Dermis microvascular lymphatic vessel endothelial cell (primary cell): ENCODE measurements around the gene WDR53. TPM values are rescaled to one million over a fixed set of nuclear protein-coding genes. Genes with fewer than 3 reads are reported as not detected.
"Not testable (repeated sequence)": the region's sequence is repeated elsewhere in the genome, so short reads cannot be mapped to it uniquely, and the experiment has no call there.

ENCODE experiments used
- DNase-seq, 2 donors: peaks; one replicate each; pipeline versions ENCODE4 v3.0.0 to v3.0.0-alpha.2; 2010; ENCODE audit warnings: low read depth in 2 of 2
- total RNA-seq: library from RNA; depleted of rRNA; stranded (reverse); fragments of >200 nt; gene quantifications from 2 replicates; pipeline ENCODE4 v1.2.1, GENCODE V29; 2014

Gene WDR53
- 6.3 and 6.8 TPM in 2 replicates for total RNA-seq

DNA sequence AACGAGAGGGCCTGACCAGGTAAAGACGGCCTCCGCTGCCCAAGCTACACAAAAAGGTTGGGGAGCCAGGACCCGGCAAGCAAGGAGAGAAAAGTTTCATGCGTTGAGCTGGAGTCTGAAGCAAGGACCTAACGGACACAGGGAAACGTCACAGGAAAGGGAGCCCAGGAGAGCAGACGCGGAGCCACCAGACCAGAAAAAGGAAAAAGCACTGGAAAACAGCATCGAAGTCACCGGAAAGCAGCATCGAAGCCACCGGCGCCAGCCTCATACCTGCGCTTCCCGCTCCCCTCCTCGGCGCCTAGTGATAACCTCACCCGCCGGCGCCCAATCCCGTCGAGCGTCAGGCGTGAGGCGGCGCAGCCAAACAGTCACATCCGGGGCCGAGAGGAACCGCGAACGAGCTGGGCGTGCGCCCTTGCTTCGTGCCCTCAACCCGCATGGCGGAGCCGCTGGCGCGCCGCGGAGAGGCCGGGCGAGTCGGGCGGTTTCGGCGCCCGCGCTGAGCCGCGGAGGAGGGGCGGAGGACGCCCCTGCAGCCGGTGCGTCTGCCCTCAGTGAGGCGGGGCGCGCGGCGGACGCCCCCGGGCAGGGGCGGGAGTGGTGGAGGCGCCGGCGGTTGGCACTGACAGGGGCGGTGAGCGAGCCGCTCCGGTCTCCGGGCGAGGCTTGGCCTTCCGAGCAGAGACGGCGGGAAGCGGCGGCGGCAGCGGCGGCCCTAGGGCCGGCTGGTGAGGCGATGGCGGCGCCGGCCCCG is at the start of gene WDR53, which contains the start of gene FBXO45:
WDR53 (minus strand) TSS at position 309 of the 757 bp plus-strand sequence. CDS start 7,079 bp downstream, outside the sequence.
FBXO45 (plus strand) TSS at position 415 of the 757 bp plus-strand sequence; CDS start at position 740, 325 bp downstream.
- DNase-seq, result peak; percentile 90 to 96

DNA sequence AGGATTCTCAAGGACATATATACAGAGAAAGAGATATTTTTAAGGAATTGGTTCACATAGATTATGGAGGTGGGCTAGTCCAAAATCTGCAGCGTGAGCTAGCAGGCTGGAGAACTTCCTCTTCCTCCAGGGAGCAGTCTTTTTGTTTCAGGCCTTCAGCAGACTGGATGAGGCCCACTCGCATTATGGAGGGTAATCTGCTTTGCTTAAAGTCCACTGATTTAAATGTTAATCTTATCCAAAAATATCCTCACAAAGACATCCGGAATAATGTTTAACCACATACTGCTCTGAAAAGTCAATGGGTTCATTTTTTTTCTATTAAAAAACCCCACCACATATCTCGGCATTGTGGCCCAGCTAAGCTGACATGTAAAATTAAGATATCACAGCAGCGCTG is 48.9 kb upstream of the WDR53 start:
- DNase-seq, result no peak

DNA sequence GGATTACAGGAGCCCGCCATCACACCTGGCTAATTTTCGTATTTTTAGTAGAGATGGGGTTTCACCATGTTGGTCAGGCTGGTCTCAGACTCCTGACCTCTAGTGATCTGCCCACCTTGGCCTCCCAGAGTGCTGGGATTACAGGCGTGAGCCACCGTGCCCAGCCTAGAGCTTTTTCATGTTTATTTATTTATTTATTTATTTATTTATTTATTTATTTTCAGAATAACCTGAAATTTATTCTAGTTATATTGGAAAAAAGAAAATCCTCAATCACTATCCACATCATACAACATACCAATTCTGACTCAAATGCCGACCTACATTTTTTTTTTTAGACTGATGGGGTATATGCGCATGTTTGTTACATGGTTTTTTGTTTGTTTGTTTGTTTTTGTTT is 46.9 kb upstream of the WDR53 start:
- not testable (repeated sequence) for DNase-seq

DNA sequence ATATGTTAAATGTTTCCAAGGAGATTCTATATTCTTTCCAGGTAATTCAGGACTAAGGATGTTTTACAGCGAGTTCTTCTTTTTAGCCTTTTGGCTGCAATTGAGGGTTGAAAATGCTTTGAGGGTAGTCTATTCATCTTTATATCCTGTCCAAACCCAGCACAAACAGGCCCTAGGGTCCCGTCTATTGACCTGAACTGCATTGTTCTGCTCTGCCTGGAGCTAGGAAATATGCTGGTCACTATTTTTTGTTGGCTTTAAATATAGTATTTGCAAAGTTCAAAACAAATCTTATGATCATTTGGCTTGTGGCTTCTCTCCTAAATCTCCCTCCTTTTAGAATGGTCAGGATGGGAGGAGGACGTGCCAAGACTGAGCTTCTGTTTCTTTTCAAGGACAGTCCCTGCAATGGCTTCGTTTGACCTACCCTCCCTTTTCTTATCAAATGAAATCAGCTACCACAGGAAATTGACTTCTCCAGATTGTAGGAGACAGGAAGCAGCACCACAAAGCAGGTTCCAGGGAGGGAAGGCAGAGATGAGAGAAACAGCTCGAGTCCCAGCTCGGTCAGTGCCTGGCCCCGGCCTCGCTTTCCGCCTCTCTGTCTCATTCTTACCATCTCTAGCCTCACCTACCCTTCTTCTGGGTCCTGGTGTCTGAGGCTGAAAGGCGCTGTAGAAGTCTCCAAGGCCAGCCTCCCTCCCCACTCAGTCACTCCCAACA is 43.6 kb upstream of the WDR53 start:
- DNase-seq, result peak; percentile 63 to 66

DNA sequence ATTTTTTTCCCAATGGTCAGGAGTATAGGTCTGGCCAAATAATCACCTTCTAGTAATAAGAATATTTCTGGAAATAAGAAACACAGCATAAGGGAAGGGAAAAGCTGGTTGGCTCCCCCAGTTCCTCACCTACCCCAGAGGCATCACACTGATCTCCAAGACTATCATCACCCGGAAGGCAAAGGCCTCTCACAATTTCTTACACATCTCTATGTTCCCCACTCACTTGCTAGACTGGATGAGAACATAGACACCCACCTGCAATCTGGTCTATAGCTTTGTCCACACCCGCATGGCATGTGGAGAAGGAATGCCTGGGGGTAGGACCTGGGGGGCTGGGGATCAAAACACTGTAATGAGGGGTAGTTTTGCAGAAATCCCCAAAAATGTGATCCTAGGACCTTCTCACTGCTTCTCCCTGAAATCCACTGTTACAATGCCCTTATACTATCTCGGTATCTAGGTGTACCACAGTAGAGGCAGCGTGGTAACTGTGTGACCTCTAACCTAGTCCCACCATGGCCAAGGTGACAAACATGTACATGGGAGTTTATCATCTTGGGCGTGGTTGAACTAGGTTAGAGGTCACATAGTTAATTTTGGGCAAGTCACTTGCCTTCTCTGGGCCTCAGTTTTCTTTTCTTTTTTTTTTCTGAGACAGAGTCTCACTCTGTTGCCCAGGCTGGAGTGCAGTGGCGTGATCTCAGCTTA is 41.6 kb upstream of the WDR53 start:
- no peak for DNase-seq

DNA sequence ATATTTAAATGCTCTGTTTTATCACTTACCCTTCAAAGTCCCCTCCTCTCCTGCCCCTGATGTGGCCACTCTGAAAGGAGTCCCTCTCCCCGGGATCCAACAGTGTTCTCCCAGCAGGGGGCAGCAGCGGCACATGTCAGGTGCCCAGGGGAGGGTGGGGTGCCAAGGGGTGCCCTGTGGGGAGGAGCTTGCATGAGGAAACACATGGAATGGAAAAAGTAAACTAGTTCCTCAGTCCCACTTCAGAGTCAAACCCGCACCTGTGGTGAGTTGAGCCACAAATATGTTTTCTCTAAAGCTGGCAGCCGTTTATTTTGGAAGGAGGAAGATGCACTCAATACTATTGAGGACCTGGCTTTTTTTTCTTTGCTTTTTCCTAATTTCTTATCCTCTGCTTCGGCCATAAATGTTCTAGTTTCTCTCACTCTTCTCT is 41.0 kb upstream of the WDR53 start:
- DNase-seq, result peak; percentile 69 to 82

DNA sequence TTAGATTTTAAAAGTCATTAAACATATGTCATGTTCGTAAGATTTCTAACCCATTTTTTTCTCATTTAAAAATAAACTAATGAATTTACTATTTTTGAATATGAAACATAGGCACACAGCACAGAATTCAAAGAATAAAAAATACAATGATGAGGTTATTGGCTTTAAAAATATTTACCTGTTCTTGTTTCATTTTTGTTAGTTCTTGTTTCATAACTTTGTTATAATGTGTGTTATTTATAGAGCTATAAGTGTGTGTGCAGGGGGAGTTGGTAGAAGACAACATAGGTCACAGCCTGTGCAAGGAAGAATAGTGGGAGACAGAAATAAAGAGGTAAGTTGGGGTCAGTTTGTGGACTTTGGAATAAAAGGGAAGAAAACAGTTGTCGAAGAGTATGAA is 40.3 kb upstream of the WDR53 start:
- no peak for DNase-seq

DNA sequence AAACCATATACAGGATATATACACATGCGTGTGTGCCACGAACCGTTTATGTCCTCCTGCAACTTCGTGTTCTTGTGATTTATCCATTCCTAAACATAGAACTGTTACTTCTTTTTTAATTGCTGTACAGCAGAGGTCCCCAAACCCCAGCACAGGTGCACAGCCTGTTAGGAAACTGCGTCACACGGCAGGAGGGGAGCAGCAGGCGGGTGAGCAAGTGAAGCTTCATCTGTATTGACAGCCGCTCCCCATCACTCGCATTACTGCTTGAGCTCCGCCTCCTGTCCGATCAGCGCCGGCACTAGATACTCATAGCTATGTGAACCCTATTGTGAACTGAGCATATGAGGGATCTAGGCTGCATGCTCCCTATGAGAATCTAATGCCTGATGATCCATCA is 36.2 kb upstream of the WDR53 start:
- DNase-seq, result no peak

DNA sequence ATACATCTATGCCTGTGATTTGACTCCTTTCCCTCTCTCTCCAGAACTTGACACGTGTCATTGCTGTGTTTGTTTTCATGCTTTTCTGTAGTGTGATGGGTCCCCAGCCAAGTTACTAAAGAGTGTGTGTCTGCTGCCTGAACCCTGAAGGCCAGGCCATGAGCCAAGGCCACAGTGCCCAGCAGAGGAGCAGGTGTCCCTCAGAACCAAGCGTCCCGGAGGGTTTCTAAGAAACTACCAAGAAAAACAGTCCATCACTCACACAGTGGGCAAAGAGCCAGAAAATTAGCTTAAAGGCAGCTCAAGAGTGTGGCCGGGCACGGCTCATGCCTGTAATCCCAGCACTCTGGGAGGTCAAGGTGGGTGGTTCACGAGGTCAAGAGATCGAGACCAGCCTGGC is 35.3 kb upstream of the WDR53 start:
- no peak for DNase-seq

DNA sequence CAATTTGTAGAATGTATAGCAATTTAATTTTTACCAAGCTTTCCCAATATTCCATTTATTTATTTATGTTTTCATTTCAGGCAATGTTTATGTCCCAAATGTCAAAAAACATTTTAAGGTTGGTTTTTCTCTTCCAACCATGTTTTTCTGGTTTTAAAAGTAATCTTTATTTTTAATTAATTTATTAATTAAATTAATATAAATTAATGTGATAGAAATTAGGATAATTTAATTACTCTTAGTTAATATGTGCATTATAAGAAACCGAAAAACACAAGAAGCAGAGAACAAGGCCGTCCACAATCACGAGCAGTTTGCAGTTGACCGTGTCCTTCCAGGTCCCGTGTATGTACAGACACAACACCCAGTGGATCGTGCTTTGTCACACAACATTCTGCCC is 34.3 kb upstream of the WDR53 start:
- DNase-seq, result no peak

DNA sequence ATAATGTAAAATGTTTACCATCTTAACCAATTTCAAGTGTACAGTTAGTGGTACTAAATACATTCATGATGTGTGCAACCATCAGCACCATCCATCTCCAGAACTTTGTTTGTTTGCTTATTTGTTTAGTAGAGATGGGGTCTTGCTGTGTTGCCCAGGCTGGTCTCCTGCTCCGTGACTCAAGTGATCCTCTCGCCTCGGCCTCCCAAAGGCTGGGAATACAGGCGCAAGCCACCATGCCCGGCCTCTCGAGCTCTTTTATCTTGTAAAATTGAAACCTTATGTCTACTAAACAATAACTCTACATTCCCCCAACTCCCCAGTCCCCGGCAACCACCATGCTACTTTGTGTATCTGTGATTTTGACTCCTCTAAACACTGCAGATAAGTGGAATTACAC is 32.0 kb upstream of the WDR53 start:
- no peak for DNase-seq

DNA sequence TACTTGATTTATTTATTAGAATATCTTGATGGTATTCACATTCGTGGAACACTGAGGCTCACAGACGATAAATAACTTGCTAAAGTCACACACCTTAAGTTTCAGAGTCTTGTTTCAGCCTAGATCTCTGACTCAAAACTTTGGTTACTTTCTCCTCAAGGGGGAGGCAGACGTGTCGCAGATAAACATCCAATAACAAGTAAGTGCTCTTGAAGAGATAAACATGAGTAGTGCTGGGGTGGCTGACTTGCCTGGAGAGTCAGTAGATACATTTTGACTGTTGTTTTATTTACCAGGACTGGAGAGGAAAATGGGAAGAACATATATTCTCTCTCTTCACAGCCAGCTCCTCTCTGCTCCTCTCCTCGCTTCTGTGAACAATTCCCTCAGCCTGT is 31.4 kb upstream of the WDR53 start:
- DNase-seq, result no peak

DNA sequence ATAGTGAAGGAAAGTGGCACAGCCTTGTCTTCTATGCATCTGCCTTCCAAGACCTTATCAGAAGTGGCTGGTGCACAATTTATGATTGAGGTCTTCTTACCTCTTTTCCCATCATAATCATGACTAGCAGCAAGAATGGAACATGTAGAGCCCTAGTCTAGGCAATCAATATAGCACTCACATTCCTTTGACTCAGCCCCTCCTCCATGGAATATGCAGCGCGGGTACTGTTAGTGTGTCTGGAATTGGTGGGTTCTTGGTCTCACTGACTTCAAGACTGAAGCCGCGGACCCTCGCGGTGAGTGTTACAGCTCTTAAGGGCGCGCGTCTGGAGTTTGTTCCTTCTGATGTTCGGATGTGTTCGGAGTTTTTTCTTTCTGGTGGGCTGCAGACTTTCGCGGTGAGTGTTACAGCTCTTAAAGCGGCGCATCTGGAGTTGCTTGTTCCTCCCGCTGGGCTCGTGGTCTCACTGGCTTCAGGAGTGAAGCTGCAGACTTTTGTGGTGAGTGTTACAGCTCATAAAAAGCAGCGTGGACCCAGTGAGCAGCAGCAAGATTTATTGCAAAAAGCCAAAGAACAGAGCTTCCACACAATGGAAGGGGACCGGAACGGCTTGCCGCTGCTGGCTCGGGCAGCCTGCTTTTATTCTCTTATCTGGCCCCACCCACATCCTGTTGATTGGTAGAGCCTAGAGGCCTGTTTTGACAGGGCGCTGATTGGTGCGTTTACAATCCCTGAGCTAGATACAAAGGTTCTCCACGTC is 29.8 kb upstream of the WDR53 start:
- not testable (repeated sequence) for DNase-seq

DNA sequence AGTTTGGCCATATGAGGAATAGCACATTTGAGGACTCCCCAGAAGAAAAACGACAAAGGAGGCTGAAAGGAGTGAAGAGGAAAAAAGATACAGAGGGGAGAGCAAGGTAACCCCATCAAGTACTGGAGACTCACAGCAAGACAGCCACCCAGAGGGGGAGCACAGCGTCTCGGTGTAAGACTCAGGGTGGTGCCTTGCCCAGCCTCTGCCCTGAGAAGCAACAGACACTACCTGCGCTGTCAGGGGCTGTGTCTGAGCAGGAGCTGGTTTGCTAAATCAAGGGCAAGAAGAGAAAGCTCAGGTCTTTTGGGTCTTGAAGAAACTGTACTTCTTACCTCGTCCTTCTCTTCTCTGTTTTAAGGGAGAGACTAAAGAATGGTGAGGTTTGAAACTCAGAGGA is 28.0 kb upstream of the WDR53 start:
- no peak for DNase-seq

DNA sequence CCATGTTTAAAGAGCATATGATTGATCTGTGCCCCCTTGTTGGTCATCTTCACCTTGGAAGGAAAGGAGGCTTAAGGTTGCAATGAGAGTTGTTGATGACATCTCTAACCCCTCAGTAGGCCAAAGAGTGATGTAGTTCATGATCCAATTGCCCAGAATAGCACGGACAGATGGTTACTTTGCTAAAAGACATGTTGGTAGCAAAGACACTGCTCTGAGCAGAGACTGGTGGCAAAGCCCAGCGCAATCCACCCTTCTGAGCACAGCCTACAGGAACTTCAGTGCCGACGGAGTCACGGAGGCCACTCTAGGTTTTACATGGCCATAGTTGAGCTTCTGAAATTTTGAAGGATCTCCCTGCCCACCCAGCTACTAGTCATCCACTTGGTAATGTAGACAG is 21.9 kb upstream of the WDR53 start:
- DNase-seq, result no peak

DNA sequence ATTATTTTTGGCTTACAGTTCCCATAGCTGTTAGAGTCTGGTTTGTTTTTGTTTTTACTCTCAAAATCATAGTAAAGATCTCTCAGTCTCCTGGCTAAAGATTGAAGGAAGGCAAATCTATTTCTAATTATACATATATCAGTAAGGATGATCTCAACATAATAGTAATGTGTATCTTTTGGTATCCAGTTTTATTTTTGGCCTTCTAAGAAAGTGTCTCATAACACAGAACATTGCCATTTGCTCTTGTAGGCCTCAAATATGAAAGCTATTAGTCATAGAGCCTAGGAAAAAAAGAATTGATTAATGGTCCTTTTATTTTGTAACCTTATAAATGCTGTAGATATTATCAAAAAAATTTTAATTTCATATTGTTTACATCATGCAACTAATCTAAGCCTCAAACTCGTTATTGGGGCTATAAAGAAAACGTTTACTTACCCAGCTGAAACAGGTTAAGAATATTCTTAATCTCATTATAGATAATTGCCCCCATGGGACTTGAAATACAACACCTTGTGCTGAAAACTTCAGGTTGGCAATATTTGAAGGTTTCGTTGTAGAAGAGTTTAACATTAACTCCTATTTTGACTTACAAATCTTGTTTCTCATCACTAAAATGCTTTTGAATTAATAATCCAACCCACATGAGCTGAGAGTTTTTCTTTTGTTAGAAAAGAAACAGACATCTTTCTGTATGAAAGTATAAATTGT is 16.8 kb upstream of the WDR53 start:
- DNase-seq, result no peak

DNA sequence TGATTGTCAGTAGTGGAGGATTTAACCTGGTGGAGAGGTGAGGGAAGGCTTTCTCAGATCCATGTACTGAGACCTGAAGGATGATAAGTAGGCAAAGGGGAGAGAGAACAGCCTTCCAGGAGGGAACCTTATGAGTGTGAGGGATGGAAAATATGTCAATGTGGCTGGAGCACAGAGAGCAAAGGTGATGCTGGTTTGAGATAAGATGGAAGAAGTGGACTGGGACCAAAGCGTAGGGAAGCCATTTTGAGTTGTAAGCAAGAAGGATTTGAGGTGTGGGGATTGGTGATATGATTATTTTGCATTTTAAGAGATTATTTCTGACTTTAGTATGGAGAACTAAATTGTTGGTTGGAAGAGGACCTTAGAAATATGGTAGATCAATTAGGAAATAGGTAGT is 4.0 kb upstream of the WDR53 start:
- DNase-seq, result no peak

DNA sequence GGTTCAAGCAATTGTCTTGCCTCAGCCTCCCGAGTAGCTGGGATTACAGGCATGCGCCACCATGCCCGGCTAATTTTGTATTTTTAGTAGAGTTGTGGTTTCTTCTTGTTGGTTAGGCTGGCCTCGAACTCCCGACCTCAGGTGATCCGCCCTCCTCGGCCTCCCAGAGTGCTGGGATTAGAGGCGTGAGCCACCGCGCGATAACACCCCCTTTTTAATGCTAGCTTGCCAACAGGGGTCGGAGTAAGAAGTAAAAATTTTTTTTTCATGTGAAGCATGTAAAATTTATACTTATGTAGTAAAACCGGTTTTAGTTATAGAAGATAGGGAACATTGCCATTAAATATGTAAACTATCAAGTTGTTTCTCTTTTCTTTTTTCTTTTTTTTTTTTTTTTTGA is 2.0 kb upstream of the WDR53 start:
- not testable (repeated sequence) for DNase-seq

DNA sequence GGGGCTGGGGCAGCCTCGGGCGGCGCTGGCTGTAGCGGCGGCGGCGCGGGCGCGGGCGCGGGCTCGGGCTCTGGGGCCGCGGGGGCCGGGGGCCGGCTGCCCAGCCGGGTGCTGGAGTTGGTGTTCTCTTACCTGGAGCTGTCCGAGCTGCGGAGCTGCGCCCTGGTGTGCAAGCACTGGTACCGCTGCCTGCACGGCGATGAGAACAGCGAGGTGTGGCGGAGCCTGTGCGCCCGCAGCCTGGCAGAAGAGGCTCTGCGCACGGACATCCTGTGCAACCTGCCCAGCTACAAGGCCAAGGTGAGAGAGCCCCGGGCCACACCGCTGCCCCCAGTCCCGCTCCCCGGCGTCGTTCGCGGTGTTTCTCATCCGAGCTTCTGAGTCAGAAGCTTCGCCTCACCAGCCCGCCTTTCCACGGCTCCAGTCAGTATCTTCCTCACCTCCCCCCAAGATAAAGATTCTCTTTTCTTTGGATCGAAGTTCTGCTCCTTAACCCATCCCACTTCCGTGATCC is 706 bp upstream of the WDR53 start:
- peak; percentile 18 to 52 for DNase-seq

DNA sequence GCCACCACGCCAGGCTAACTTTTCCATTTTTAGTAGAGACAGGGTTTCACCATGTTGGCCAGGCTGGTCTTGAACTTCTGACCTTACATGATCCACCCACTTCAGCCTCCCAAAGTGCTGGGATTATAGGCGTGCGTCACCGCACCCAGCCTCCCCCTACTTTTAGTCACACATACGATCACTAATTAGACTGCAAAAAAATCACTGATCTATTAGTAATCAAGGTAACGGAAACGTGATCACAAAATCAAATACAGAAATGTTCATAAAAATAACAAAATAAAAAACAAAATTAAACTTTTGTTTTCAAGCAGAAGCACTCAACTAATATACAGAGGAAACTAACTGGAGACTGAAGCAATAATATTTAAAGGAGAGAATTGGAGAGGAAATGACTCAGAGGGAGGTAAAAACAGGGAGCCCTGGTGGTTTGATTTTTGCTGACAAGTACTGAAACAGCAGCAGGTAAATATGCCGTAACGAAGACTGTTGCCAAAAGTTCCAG is 4.6 kb downstream of the WDR53 start:
- DNase-seq, result peak; percentile 76 to 88
